GM06990 (cell line): ENCODE results near the gene SLC36A2.
"Not testable (repeated sequence)": the region's sequence is repeated elsewhere in the genome, so short reads cannot be mapped to it uniquely, and the experiment has no call there.

Source experiments
- DNase-seq: peaks from one replicate; pipeline ENCODE4 v3.0.0-alpha.2; 2011; ENCODE audit not compliant: insufficient read length; ENCODE audit errors: extremely low read depth
- H3K27me3 ChIP-seq: replicated peaks from 2 replicates; pipeline ENCODE4 v1.6.0; 2011; ENCODE audit warnings: low read length; ENCODE audit not compliant: control insufficient read depth, insufficient read depth
- H3K36me3 ChIP-seq: 2 replicates; pipeline ENCODE4 v1.5.1; 2011; ENCODE audit warnings: low read length; ENCODE audit not compliant: control insufficient read depth, insufficient read depth
- H3K4me3 ChIP-seq: replicated peaks from 2 replicates; pipeline ENCODE4 v1.5.1; 2011; ENCODE audit warnings: low read depth, mild to moderate bottlenecking, control low read depth, low read length
- CTCF ChIP-seq: IDR thresholded peaks from 2 replicates; pipeline ENCODE4 v1.5.1; 2011; ENCODE audit warnings: low read length, control low read depth, mild to moderate bottlenecking, inconsistent platforms; ENCODE audit not compliant: insufficient read depth, poor library complexity, severe bottlenecking

Gene SLC36A2

GRCh38 chr5:151378616-151379015 is 31.3 kb upstream of the SLC36A2 start:
- H3K4me3 ChIP-seq = no peak overlapping the region
- no peaks in the 10 kb centered on the region for H3K36me3 ChIP-seq
- no peak for DNase-seq
- no peak for TF ChIP-seq CTCF
- H3K27me3 ChIP-seq = no peaks in the 10 kb centered on the region

DNA sequence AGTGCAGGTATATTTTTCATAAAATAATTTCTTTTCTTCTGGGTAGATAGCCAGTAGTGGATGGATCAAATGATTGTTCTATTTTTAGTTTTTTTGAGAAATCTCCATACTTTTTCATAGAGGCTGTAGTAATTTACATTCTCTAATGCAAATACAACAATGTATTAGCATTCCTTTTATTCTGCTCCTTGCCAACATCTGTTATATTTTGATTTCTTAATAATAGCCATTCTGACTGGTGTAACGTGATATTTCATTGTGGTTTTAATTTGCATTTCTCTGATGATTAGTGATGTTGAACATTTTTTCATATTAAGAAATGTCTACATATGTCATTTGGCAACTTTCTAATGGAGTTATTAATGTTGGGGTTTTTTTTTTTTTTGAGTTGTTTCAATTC is 27.2 kb upstream of the SLC36A2 start:
- TF ChIP-seq CTCF = no peak
- Histone ChIP-seq H3K4me3 (no peak overlapping the region), H3K36me3 (no peaks in the 10 kb centered on the region), H3K27me3 (no peaks in the 10 kb centered on the region)
- DNase-seq = no peak

DNA sequence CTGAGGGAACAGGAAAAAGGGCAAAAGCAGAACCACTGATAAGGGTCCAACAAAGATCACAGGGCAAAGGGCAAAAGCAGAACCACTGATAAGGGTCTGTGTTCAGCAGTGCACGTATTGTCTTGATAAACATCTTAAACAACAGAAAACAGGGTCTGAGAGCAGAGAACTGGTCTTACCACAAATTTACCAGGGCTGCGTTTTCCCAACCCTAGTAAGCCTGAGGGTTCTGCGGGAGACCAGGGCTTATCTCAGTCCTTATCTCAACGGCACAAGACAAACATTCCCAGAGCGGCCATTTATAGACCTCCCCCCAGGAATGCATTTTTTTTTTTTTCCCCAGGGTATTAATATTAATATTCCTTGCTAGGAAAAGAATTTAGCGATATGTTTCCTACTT is 19.7 kb upstream of the SLC36A2 start:
- H3K4me3 ChIP-seq, DNase-seq, H3K27me3 ChIP-seq, H3K36me3 ChIP-seq: not testable (repeated sequence)

DNA sequence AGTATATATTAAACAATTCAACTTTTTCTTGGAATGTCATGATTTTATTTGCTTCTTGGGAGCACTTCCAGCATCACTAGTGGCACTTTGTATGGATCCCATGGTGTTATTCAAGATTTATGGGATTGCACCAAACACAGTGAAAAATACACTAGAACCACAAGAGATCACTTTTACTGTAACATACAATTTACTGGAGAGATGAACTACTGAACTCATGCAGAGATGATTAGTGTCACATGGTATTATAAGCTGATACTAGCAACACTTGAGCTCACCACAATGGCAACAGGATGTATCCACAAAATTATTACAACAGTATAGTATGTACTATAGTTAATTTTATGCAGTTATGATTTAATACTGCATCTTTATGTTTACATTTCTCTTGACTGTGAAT is 16.3 kb upstream of the SLC36A2 start:
- no peaks in the 10 kb centered on the region for H3K27me3 ChIP-seq
- DNase-seq = no peak
- no peaks in the 10 kb centered on the region for H3K36me3 ChIP-seq
- no peak overlapping the region for H3K4me3 ChIP-seq
- no peak for TF ChIP-seq CTCF

DNA sequence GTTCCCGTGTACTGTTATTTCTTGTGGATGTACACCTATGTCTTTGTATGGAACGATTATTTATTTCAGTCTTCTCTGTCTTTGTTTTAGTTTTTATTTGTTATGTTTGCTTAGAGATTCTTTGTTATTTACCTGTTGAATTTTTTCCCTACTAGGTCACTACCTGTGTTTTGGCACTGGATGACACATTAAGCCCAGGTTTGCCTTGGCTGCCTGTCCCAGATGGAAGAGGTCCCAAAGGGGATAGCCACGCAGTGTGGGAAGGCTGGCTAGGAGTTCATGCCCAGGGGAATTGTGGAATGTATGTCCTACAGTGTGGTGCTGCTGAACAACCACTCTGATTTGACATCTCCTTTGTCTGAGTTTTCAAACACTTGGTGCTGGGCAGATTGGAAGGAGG is 15.6 kb upstream of the SLC36A2 start:
- H3K27me3 ChIP-seq = no peaks in the 10 kb centered on the region
- no peak overlapping the region for H3K4me3 ChIP-seq
- no peak for TF ChIP-seq CTCF
- DNase-seq = no peak
- H3K36me3 ChIP-seq = no peaks in the 10 kb centered on the region

GRCh38 chr5:151359391-151359790 is 12.0 kb upstream of the SLC36A2 start:
- Histone ChIP-seq H3K27me3 (no peaks in the 10 kb centered on the region), H3K36me3 (no peaks in the 10 kb centered on the region), H3K4me3 (no peak overlapping the region)
- no peak for DNase-seq
- TF ChIP-seq CTCF = no peak
